Measurements from ENCODE around the gene USF3.

USF3 gene

DNA sequence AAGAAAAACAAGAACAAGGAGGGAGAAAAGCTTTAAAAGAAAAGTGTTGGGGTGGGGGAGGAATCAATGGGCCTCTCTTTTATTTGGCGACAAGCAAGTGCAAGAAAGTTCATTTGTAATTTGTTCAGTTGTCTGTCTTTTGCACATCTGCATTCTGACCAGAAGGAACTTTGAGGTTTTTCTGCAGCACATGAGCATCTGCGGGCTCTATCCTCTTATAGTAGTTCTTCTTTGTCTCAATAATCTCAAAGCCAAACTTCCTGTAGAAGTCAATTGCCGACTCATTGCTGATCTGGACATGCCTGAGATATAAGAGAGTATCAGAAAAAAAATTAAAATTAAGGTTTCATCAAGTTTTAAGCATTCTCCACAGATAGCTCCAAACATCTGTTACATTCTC lies 25.2 kb upstream of the USF3 start:
- no peak overlapping the region for H3K4me3 ChIP-seq (ENCODE audit: low read depth, low read length)
- peaks cover 67% of the 10 kb centered on the region for H3K36me3 ChIP-seq (ENCODE audit: control insufficient read depth, insufficient read depth, low read length)

DNA sequence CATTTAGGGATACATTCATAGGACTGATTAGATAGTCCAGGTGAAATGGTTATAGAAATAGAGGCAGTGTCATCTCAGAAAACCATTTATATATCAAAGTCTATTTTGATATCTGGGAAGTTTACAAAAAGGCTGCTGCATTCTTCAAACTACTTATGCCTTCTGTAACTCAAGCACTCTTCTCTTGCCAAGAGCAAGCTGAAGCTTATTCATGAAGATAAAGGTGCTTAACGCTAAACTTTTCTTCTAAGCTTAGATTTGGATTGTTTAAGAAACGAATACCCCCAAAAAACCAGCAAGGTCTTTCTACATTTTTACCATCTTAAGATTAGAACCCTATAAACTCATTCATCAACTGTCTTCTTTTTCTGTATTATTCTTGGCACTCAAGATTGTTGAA lies 23.3 kb upstream of the USF3 start:
- H3K27me3 ChIP-seq (ENCODE audit: control insufficient read depth, insufficient read depth, low read length) = no peaks in the 10 kb centered on the region
- H3K4me1 ChIP-seq (ENCODE audit: control insufficient read depth, insufficient read depth, low read length) = no peaks in the 10 kb centered on the region
- peaks cover 73% of the 10 kb centered on the region for H3K36me3 ChIP-seq (ENCODE audit: control insufficient read depth, insufficient read depth, low read length)
- no peaks in the 10 kb centered on the region for H3K9me3 ChIP-seq (ENCODE audit: control insufficient read depth, insufficient read depth, low read length)
- no peak overlapping the region for H3K9ac ChIP-seq (ENCODE audit: low read depth, low read length)
- no peak overlapping the region for H3K27ac ChIP-seq (ENCODE audit: low read depth, low read length)
- H3K4me3 ChIP-seq (ENCODE audit: low read depth, low read length) = no peak overlapping the region

More for the DNA sequence above, 25.2 kb upstream of the USF3 start:
- Histone ChIP-seq H3K4me1 (ENCODE audit: control insufficient read depth, insufficient read depth, low read length) (no peaks in the 10 kb centered on the region), H3K9ac (ENCODE audit: low read depth, low read length) (no peak overlapping the region), H3K9me3 (ENCODE audit: control insufficient read depth, insufficient read depth, low read length) (no peaks in the 10 kb centered on the region), H3K27ac (ENCODE audit: low read depth, low read length) (no peak overlapping the region), H3K27me3 (ENCODE audit: control insufficient read depth, insufficient read depth, low read length) (no peaks in the 10 kb centered on the region)

DNA sequence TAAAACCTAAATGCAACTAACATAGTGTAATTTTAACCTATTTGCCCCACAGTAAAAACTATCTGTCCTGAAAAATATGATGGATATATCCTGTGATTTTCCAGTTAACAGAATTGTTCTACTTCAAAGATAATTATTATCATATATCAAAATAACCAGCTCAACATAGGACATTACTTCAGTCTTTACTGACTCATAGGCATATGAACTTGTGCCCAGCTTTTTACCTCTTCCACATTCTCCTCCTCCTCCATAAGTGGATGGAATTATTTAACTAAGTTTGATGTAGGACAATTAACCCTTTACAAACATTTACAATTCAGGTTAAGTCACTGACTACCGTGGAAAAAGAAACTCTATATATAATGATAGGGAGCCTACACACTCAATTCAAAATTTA lies 22.9 kb upstream of the USF3 start:
- Histone ChIP-seq H3K36me3 (ENCODE audit: control insufficient read depth, insufficient read depth, low read length) (peaks cover 73% of the 10 kb centered on the region), H3K4me3 (ENCODE audit: low read depth, low read length) (no peak overlapping the region), H3K9me3 (ENCODE audit: control insufficient read depth, insufficient read depth, low read length) (no peaks in the 10 kb centered on the region), H3K4me1 (ENCODE audit: control insufficient read depth, insufficient read depth, low read length) (no peaks in the 10 kb centered on the region), H3K27ac (ENCODE audit: low read depth, low read length) (no peak overlapping the region), H3K27me3 (ENCODE audit: control insufficient read depth, insufficient read depth, low read length) (no peaks in the 10 kb centered on the region), H3K9ac (ENCODE audit: low read depth, low read length) (no peak overlapping the region)

DNA sequence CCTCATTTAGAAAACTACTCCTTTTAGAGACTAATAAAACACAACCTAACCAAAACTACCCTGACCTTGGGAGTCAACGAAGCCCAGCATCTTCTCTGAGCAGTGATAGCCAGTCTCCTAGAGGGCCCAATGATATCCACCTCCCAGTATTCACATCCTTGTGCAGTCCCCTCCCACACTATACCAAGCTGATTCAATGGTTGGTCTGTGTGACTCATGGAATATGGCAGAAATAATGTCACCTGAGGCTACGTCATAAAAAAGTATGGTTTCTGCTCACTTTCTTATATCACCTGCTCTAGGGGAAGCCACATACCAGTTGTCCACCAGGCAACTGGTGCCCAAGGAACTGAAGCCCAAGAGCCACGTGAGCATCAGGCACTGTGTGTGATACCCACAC lies 21.4 kb upstream of the USF3 start:
- H3K27ac ChIP-seq (ENCODE audit: low read depth, low read length) = no peak overlapping the region
- H3K4me1 ChIP-seq (ENCODE audit: control insufficient read depth, insufficient read depth, low read length) = no peaks in the 10 kb centered on the region
- peaks cover 58% of the 10 kb centered on the region for H3K36me3 ChIP-seq (ENCODE audit: control insufficient read depth, insufficient read depth, low read length)
- no peaks in the 10 kb centered on the region for H3K9me3 ChIP-seq (ENCODE audit: control insufficient read depth, insufficient read depth, low read length)
- no peak overlapping the region for H3K9ac ChIP-seq (ENCODE audit: low read depth, low read length)
- H3K27me3 ChIP-seq (ENCODE audit: control insufficient read depth, insufficient read depth, low read length) = no peaks in the 10 kb centered on the region
- no peak overlapping the region for H3K4me3 ChIP-seq (ENCODE audit: low read depth, low read length)

DNA sequence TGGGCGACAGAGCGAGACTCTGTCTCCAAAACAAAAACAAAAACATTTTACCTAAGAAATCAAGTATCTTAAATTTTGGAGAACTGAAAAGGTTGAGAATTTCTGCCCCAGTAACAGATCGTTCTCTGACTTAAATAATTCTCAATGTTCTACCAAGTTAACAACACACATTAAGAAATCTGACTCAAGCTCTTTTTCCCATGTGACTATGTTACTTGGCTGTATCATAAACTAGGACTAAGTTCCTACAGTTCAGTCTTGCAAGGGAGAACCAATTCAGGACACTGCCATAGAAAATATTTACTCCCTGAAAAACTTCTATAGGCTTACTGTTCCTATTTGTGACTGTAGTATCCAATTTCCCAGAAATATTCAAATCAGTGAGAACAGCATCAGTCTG lies 20.9 kb upstream of the USF3 start:
- Histone ChIP-seq H3K36me3 (ENCODE audit: control insufficient read depth, insufficient read depth, low read length) (peaks cover 53% of the 10 kb centered on the region), H3K27me3 (ENCODE audit: control insufficient read depth, insufficient read depth, low read length) (no peaks in the 10 kb centered on the region), H3K4me1 (ENCODE audit: control insufficient read depth, insufficient read depth, low read length) (no peaks in the 10 kb centered on the region), H3K9me3 (ENCODE audit: control insufficient read depth, insufficient read depth, low read length) (no peaks in the 10 kb centered on the region), H3K27ac (ENCODE audit: low read depth, low read length) (no peak overlapping the region), H3K9ac (ENCODE audit: low read depth, low read length) (no peak overlapping the region), H3K4me3 (ENCODE audit: low read depth, low read length) (no peak overlapping the region)

DNA sequence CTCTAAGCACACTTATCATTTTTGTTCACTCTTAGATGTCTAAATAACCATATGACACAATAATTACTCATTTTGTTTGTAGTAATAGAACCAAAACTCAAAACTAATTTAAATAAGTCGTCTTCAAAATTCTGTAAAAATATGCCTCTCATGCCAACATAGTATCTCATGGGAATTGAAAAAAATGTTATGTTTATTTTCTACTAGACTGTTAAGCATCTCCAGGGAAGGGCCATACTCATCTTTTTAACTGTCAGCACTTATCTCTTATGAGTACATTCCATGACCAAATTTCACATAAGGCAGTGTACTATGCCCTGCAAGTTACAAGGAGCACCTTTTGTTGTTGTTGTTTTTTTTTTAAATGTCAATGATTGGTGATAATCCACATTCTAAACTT lies 18.3 kb upstream of the USF3 start:
- peaks cover 27% of the 10 kb centered on the region for H3K36me3 ChIP-seq (ENCODE audit: control insufficient read depth, insufficient read depth, low read length)
- no peaks in the 10 kb centered on the region for H3K4me1 ChIP-seq (ENCODE audit: control insufficient read depth, insufficient read depth, low read length)
- no peak overlapping the region for H3K9ac ChIP-seq (ENCODE audit: low read depth, low read length)
- H3K9me3 ChIP-seq (ENCODE audit: control insufficient read depth, insufficient read depth, low read length) = no peaks in the 10 kb centered on the region
- H3K4me3 ChIP-seq (ENCODE audit: low read depth, low read length) = no peak overlapping the region
- H3K27ac ChIP-seq (ENCODE audit: low read depth, low read length) = no peak overlapping the region
- H3K27me3 ChIP-seq (ENCODE audit: control insufficient read depth, insufficient read depth, low read length) = no peaks in the 10 kb centered on the region

DNA sequence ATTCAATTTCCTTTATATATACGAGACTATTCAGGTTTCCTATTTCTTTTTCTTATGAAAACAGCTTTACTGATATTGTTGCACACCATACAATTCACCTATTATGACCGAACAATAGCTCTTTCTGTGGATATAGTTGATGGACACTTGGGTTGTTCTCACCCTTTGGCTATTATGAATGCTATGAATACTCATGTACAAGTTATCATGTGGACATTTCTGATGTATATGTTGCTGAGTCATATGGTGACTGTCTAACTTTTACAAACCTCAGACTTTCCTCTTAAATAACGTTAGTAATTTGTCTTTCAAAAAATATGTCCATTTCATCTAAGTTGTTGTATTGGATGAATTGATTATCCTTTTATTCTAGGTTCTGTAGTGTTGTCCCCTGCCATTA lies 15.7 kb upstream of the USF3 start:
- Histone ChIP-seq H3K9me3 (ENCODE audit: control insufficient read depth, insufficient read depth, low read length) (no peaks in the 10 kb centered on the region), H3K4me3 (ENCODE audit: low read depth, low read length) (no peak overlapping the region), H3K27ac (ENCODE audit: low read depth, low read length) (no peak overlapping the region), H3K36me3 (ENCODE audit: control insufficient read depth, insufficient read depth, low read length) (0 out of 2 replicates have a peak, but pooled peaks cover 6% of the 10 kb centered on the region), H3K27me3 (ENCODE audit: control insufficient read depth, insufficient read depth, low read length) (no peaks in the 10 kb centered on the region), H3K9ac (ENCODE audit: low read depth, low read length) (no peak overlapping the region), H3K4me1 (ENCODE audit: control insufficient read depth, insufficient read depth, low read length) (no peaks in the 10 kb centered on the region)

DNA sequence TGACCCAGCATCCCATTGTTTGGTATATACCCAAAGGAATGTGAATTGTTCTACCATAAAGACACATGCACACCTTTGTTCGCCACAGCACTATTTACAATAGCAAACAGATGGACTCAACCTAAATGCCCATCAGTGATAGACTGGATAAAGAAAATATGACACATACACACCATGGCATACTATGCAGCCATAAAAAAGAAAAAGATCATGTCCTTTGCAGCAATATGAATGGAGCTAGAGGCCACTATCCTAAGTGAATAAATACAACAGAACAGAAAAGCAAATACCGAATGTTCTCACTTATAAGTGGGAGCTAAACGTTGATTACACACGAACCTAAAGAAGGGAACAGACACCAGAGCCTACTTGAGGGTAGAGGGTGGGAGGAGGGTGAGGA lies 11.4 kb upstream of the USF3 start:
- Histone ChIP-seq H3K9me3 (ENCODE audit: control insufficient read depth, insufficient read depth, low read length) (no peaks in the 10 kb centered on the region), H3K36me3 (ENCODE audit: control insufficient read depth, insufficient read depth, low read length) (no peaks in the 10 kb centered on the region), H3K4me1 (ENCODE audit: control insufficient read depth, insufficient read depth, low read length) (no peaks in the 10 kb centered on the region), H3K27ac (ENCODE audit: low read depth, low read length) (no peak overlapping the region), H3K9ac (ENCODE audit: low read depth, low read length) (no peak overlapping the region), H3K27me3 (ENCODE audit: control insufficient read depth, insufficient read depth, low read length) (no peaks in the 10 kb centered on the region), H3K4me3 (ENCODE audit: low read depth, low read length) (no peak overlapping the region)

DNA sequence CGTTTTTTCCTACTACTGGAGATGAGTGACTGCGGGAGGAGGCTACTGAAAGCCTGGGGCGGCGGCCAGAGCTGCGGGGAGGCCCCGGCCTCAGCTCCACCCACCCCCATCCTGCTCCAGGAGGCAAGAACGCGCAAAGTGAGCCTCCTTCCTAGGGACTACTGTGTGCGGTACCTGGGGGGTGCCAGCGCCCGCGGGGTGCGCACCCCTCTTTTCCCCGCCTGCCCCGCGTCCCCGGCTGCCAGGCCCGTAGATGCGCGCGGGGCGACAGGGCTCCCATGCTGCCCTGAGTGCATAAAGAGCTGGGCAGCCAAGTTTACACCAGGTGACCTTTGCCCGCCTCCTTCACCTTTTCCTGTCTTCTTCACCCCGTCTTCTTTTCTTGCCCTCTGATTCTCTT lies 2.5 kb upstream of the USF3 start:
- Histone ChIP-seq H3K4me3 (ENCODE audit: low read depth, low read length) (peak overlapping the region; percentile 24; the same call in 1 of the 2 replicates), H3K9ac (ENCODE audit: low read depth, low read length) (no peak overlapping the region), H3K27me3 (ENCODE audit: control insufficient read depth, insufficient read depth, low read length) (no peaks in the 10 kb centered on the region), H3K9me3 (ENCODE audit: control insufficient read depth, insufficient read depth, low read length) (no peaks in the 10 kb centered on the region), H3K36me3 (ENCODE audit: control insufficient read depth, insufficient read depth, low read length) (no peaks in the 10 kb centered on the region), H3K27ac (ENCODE audit: low read depth, low read length) (no peak overlapping the region), H3K4me1 (ENCODE audit: control insufficient read depth, insufficient read depth, low read length) (peaks cover 15% of the 10 kb centered on the region)

DNA sequence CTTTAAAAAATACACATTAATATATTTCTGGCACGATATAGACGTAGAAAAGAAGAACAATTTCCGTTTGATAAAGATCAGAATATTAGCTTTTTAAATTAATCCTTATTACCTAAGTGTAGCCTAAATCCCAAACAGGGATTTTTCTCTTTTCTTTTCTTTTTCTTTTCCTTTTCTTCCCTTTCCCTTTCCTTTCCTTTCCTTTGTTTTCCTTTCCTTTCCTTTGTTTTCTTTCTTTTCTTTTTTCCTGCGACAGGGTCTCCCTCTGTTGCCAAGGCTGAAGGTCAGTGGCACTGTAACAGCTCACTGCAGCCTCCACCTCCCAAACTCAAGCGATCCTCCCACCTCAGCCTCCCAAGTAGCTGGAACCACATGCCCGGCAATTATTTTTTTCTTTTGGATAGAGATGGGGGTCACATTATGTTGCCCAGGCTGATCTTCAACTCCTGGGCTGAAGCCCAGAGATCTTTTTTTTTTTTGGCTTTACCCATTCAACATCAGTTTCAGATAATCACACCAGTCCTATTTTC lies 1.8 kb upstream of the USF3 start:
- Histone ChIP-seq H3K36me3 (ENCODE audit: control insufficient read depth, insufficient read depth, low read length) (no peaks in the 10 kb centered on the region), H3K27me3 (ENCODE audit: control insufficient read depth, insufficient read depth, low read length) (no peaks in the 10 kb centered on the region), H3K4me3 (ENCODE audit: low read depth, low read length) (peak overlapping the region; percentile 81; the same call in 1 of the 2 replicates), H3K4me1 (ENCODE audit: control insufficient read depth, insufficient read depth, low read length) (peaks cover 15% of the 10 kb centered on the region), H3K9me3 (ENCODE audit: control insufficient read depth, insufficient read depth, low read length) (no peaks in the 10 kb centered on the region), H3K9ac (ENCODE audit: low read depth, low read length) (no peak overlapping the region), H3K27ac (ENCODE audit: low read depth, low read length) (no peak overlapping the region)

DNA sequence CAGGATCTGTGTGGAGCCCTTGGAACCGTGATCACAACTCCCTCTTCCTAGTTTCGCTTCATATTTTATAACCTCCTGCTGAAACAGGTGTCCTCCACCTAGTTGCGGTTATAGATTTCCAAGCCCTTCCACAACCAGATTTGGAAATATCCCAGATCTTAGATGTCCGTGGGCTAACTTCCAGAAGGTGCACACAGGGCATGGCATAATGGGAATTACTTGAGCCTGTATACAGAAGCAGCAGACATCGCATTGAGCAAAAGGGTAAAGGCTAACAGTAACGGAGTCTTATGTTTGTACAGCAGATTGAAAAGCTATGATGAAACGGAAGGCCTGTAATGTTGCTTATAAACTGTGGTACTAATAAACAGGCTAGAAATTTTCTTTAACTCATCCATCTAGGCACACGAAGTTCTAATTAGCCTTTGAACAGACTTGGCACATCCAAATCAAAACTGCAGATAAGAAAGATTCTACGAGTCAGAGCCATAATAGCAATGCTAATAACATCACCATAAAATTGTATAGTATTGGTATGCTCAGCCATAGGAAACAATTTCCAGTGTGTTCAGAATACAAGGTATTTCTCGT lies 1.2 kb upstream of the USF3 start:
- peak overlapping the region; percentile 64 for H3K27ac ChIP-seq (ENCODE audit: low read depth, low read length)
- H3K9ac ChIP-seq (ENCODE audit: low read depth, low read length) = peak overlapping the region; percentile 47
- H3K27me3 ChIP-seq (ENCODE audit: control insufficient read depth, insufficient read depth, low read length) = no peaks in the 10 kb centered on the region
- H3K9me3 ChIP-seq (ENCODE audit: control insufficient read depth, insufficient read depth, low read length) = no peaks in the 10 kb centered on the region
- no peaks in the 10 kb centered on the region for H3K36me3 ChIP-seq (ENCODE audit: control insufficient read depth, insufficient read depth, low read length)
- H3K4me1 ChIP-seq (ENCODE audit: control insufficient read depth, insufficient read depth, low read length) = peaks cover 15% of the 10 kb centered on the region
- peak overlapping the region; percentile 81 for H3K4me3 ChIP-seq (ENCODE audit: low read depth, low read length)

Measured in HUES48 (cell line).